HepG2 (cell line): ENCODE results near the gene RUVBL2. TPM values are rescaled to one million over a fixed set of nuclear protein-coding genes. Genes with fewer than 3 reads are reported as not detected.
A peak's percentile ranks its signal among the peaks of the same experiment; 100 is the strongest.

ENCODE experiments used
- FOSL1 ChIP-seq: sonication (generic); formaldehyde crosslinking; IDR thresholded peaks from 2 replicates; pipeline ENCODE4 v1.9.0; 2021; ENCODE audit warnings: missing genetic modification reagents, borderline replicate concordance
- FOXC1 ChIP-seq: sonication (generic); formaldehyde crosslinking; IDR thresholded peaks from 2 replicates; pipeline ENCODE4 v1.8.0; 2022; ENCODE audit warnings: mild to moderate bottlenecking, missing genetic modification reagents, borderline replicate concordance
- GABPB1 ChIP-seq: IDR thresholded peaks from 2 replicates; pipeline ENCODE4 v1.6.1; 2016; ENCODE audit warnings: mild to moderate bottlenecking, missing genetic modification reagents, moderate library complexity, missing compliant biosample characterization
- HOXA9 ChIP-seq: sonication (generic); formaldehyde crosslinking; IDR thresholded peaks from 2 replicates; pipeline ENCODE4 v1.8.1; 2022; ENCODE audit warnings: missing genetic modification reagents, mild to moderate bottlenecking, moderate library complexity, borderline replicate concordance
- KAT2B ChIP-seq: fragments of 150-350 bp; IDR thresholded peaks from 2 replicates; pipeline ENCODE4 v1.6.1; 2014; ENCODE audit warnings: low read depth, low read length, borderline replicate concordance
- NFE2 ChIP-seq: sonication (generic); formaldehyde crosslinking; IDR thresholded peaks from 2 replicates; pipeline ENCODE4 v1.4.0; 2020; ENCODE audit warnings: missing genetic modification reagents
- TCF12 ChIP-seq, 2 experiments: fragments of 450-650 bp in 1 of 2; sonication (generic) in 1 of 2; formaldehyde crosslinking in 1 of 2; IDR thresholded peaks; 2 replicates each; pipeline versions ENCODE4 v1.6.1 to v1.8.0; 2017 to 2022; ENCODE audit warnings: antibody characterized with exemption in 1 of 2, mild to moderate bottlenecking in 1 of 2, missing genetic modification reagents in 1 of 2, moderate library complexity in 1 of 2
- ZFP36L1 ChIP-seq: sonication (generic); formaldehyde crosslinking; IDR thresholded peaks from 2 replicates; pipeline ENCODE4 v1.8.0; 2022; ENCODE audit warnings: mild to moderate bottlenecking, missing genetic modification reagents, moderate library complexity
- ZNF552 ChIP-seq: sonication (generic); formaldehyde crosslinking; IDR thresholded peaks from 2 replicates; pipeline ENCODE4 v1.9.0; 2022; ENCODE audit warnings: missing genetic modification reagents, mild to moderate bottlenecking, borderline replicate concordance
- ZNF570 ChIP-seq: sonication (generic); formaldehyde crosslinking; IDR thresholded peaks from 2 replicates; pipeline ENCODE4 v1.4.0; 2020; ENCODE audit warnings: mild to moderate bottlenecking, missing genetic modification reagents, borderline replicate concordance
- ZNF678 ChIP-seq: sonication (generic); formaldehyde crosslinking; IDR thresholded peaks from 2 replicates; pipeline ENCODE4 v1.4.0; 2020; ENCODE audit warnings: mild to moderate bottlenecking, missing genetic modification reagents
- ZNF878 ChIP-seq: sonication (generic); formaldehyde crosslinking; IDR thresholded peaks from 2 replicates; pipeline ENCODE4 v1.8.1; 2023; ENCODE audit warnings: mild to moderate bottlenecking, missing genetic modification reagents, moderate library complexity
- polyA plus RNA-seq, 8 experiments: library from polyadenylated mRNA; depleted of rRNA in 3 of 8; stranded (reverse) in 7 of 8; unstranded in 1 of 8; fragments of >200 nt; fragmentation: Illumina TruSeq in 4 of 8; extraction: Trizol in 4 of 8; gene quantifications; 2 replicates each; pipeline versions ENCODE4 v1.2.1 to v1.2.3, GENCODE V29; 2011 to 2016; ENCODE audit warnings: low read depth in 4 of 8, missing spikeins in 1 of 8, mixed read lengths in 1 of 8; ENCODE audit not compliant: insufficient read depth in 1 of 8
- total RNA-seq, 5 experiments: library from RNA; depleted of rRNA; stranded (reverse); fragments of >200 nt; fragmentation: Illumina TruSeq; extraction: Trizol; gene quantifications; 2 replicates each; pipeline ENCODE4 v1.2.3, GENCODE V29; 2016; ENCODE audit warnings: low read depth in 1 of 5
- TF ChIP-seq, protein P1 (sequence below): sonication (generic); formaldehyde crosslinking; IDR thresholded peaks from 2 replicates; pipeline ENCODE4 v1.4.0; 2020; ENCODE audit warnings: mild to moderate bottlenecking, missing genetic modification reagents
- TF ChIP-seq, protein P2 (sequence below): sonication (generic); formaldehyde crosslinking; IDR thresholded peaks from 2 replicates; pipeline ENCODE4 v1.8.1; 2022; ENCODE audit warnings: low read depth, mild to moderate bottlenecking, missing genetic modification reagents
- TF ChIP-seq, protein P3 (sequence below): sonication (generic); formaldehyde crosslinking; IDR thresholded peaks from 2 replicates; pipeline ENCODE4 v1.4.0; 2020; ENCODE audit warnings: missing genetic modification reagents

Gene RUVBL2
- total and polyA plus RNA-seq, 2 of the 13 experiments (the other 11 are each of a cell fraction or from before 2014, with no cell fraction given), result 120 to 122 TPM

DNA sequence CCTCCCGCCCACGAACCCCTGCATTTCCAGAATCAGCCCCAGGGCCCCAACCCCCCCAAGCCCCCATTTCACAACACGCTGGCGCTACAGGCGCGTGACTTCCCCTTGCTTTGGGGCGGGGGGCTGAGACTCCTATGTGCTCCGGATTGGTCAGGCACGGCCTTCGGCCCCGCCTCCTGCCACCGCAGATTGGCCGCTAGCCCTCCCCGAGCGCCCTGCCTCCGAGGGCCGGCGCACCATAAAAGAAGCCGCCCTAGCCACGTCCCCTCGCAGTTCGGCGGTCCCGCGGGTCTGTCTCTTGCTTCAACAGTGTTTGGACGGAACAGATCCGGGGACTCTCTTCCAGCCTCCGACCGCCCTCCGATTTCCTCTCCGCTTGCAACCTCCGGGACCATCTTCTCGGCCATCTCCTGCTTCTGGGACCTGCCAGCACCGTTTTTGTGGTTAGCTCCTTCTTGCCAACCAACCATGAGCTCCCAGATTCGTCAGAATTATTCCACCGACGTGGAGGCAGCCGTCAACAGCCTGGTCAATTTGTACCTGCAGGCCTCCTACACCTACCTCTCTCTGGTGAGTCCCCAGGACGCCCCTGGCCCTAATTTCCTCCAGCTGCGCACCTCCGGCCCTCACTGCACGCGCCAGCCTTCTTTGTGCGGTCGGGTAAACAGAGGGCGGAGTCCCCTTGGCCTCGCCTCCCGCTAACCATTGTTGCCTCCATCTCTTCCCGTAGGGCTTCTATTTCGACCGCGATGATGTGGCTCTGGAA lies 28.5 kb upstream of the RUVBL2 start, which contains the start of gene FTL (continued):
- TF ChIP-seq ZFP36L1, result no peak; the same call in 1 of the 2 replicates
- TF ChIP-seq FOSL1 (CRISPR knock-in tag), result no peak
- TF ChIP-seq ZNF678 (CRISPR knock-in tag), result peak; percentile 68; the same call in 1 of the 2 replicates
- TF ChIP-seq NFE2 (CRISPR knock-in tag), result no peak
- TF ChIP-seq ZNF552 (CRISPR knock-in tag), result no peak
- TF ChIP-seq FOXC1 (CRISPR knock-in tag), result peak; percentile 91
- TF ChIP-seq KAT2B, result no peak
- TF ChIP-seq ZNF878 (CRISPR knock-in tag), result peak; percentile 98
- TF ChIP-seq HOXA9, result peak; percentile 41; the same call in 1 of the 2 replicates
- TF ChIP-seq GABPB1 (CRISPR knock-in tag), result peak; percentile 67; the same call in 1 of the 2 replicates
- TF ChIP-seq, protein P1, sequence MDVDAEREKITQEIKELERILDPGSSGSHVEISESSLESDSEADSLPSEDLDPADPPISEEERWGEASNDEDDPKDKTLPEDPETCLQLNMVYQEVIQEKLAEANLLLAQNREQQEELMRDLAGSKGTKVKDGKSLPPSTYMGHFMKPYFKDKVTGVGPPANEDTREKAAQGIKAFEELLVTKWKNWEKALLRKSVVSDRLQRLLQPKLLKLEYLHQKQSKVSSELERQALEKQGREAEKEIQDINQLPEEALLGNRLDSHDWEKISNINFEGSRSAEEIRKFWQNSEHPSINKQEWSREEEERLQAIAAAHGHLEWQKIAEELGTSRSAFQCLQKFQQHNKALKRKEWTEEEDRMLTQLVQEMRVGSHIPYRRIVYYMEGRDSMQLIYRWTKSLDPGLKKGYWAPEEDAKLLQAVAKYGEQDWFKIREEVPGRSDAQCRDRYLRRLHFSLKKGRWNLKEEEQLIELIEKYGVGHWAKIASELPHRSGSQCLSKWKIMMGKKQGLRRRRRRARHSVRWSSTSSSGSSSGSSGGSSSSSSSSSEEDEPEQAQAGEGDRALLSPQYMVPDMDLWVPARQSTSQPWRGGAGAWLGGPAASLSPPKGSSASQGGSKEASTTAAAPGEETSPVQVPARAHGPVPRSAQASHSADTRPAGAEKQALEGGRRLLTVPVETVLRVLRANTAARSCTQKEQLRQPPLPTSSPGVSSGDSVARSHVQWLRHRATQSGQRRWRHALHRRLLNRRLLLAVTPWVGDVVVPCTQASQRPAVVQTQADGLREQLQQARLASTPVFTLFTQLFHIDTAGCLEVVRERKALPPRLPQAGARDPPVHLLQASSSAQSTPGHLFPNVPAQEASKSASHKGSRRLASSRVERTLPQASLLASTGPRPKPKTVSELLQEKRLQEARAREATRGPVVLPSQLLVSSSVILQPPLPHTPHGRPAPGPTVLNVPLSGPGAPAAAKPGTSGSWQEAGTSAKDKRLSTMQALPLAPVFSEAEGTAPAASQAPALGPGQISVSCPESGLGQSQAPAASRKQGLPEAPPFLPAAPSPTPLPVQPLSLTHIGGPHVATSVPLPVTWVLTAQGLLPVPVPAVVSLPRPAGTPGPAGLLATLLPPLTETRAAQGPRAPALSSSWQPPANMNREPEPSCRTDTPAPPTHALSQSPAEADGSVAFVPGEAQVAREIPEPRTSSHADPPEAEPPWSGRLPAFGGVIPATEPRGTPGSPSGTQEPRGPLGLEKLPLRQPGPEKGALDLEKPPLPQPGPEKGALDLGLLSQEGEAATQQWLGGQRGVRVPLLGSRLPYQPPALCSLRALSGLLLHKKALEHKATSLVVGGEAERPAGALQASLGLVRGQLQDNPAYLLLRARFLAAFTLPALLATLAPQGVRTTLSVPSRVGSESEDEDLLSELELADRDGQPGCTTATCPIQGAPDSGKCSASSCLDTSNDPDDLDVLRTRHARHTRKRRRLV (CRISPR knock-in tag), result 0 out of 2 replicates have a peak, but pooled peaks have one; percentile 49
- TF ChIP-seq ZNF570 (CRISPR knock-in tag), result no peak
- TF ChIP-seq, protein P2, sequence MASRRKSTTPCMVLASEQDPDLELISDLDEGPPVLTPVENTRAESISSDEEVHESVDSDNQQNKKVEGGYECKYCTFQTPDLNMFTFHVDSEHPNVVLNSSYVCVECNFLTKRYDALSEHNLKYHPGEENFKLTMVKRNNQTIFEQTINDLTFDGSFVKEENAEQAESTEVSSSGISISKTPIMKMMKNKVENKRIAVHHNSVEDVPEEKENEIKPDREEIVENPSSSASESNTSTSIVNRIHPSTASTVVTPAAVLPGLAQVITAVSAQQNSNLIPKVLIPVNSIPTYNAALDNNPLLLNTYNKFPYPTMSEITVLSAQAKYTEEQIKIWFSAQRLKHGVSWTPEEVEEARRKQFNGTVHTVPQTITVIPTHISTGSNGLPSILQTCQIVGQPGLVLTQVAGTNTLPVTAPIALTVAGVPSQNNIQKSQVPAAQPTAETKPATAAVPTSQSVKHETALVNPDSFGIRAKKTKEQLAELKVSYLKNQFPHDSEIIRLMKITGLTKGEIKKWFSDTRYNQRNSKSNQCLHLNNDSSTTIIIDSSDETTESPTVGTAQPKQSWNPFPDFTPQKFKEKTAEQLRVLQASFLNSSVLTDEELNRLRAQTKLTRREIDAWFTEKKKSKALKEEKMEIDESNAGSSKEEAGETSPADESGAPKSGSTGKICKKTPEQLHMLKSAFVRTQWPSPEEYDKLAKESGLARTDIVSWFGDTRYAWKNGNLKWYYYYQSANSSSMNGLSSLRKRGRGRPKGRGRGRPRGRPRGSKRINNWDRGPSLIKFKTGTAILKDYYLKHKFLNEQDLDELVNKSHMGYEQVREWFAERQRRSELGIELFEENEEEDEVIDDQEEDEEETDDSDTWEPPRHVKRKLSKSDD, result 0 out of 2 replicates have a peak, but pooled peaks have one; percentile 50
- no peak for TF ChIP-seq TCF12 (IDR thresholded peaks at IDR 0.05)
- no peak for TF ChIP-seq TCF12 (CRISPR knock-in tag; IDR thresholded peaks at IDR 0.05)
- TF ChIP-seq, protein P3, sequence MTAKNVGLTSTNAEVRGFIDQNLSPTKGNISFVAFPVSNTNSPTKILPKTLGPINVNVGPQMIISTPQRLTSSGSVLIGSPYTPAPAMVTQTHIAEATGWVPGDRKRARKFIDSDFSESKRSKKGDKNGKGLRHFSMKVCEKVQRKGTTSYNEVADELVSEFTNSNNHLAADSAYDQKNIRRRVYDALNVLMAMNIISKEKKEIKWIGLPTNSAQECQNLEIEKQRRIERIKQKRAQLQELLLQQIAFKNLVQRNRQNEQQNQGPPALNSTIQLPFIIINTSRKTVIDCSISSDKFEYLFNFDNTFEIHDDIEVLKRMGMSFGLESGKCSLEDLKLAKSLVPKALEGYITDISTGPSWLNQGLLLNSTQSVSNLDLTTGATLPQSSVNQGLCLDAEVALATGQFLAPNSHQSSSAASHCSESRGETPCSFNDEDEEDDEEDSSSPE (CRISPR knock-in tag), result peak; percentile 50; the same call in 1 of the 2 replicates
